ENCODE data around the gene AVPR2. TPM values are rescaled to one million over a fixed set of nuclear protein-coding genes. Genes with fewer than 3 reads are reported as not detected.

The AVPR2 gene
- total and polyA plus RNA-seq, 7 experiments from 2014 or later, result 0.29 TPM; not detected in 6

GRCh38 chrX:153922932-153923857, 18.7 kb downstream of the AVPR2 start:
- Mint-ChIP-seq H3K4me1 (peaks cover 0 to 59% (median 21%) of the 10 kb centered on the region in 7 donors), H3K9me3 (peaks cover 0 to 2% (median 0%) of the 10 kb centered on the region in 11 donors), H3K27ac (peak overlapping the region; percentile 23 to 98 (median 93)), H3K36me3 (peaks cover 0 to 21% (median 0%) of the 10 kb centered on the region in 5 donors), H3K27me3 (no peaks in the 10 kb centered on the region), H3K4me3 (peak overlapping the region; percentile 92 to 98 (median 94))
- Histone ChIP-seq H3K27ac (ENCODE audit: low read depth, low read length) (peak overlapping the region; percentile 98), H3K4me1 (ENCODE audit: control insufficient read depth in 2 of 2, insufficient read depth in 2 of 2, low read length in 2 of 2) (peaks cover 19 to 21% of the 10 kb centered on the region in 2 donors), H3K36me3 (ENCODE audit: control insufficient read depth in 2 of 3, insufficient read depth in 3 of 3, low read length in 3 of 3) (peaks cover 0 to 30% (median 4%) of the 10 kb centered on the region in 3 experiments), H3K4me3 (ENCODE audit: low read length) (peak overlapping the region; percentile 70), H3K27me3 (ENCODE audit: control insufficient read depth in 2 of 2, insufficient read depth in 2 of 2, low read length in 2 of 2) (no peaks in the 10 kb centered on the region), H3K9me3 (ENCODE audit: control insufficient read depth in 2 of 3, low read length in 3 of 3) (no peaks in the 10 kb centered on the region)
- ChIA-PET CTCF (interaction anchor here (1.3 to 13.2 kb wide), 4 partner anchors 17 to 160 kb away, joined by 4 to 168 read pairs (median 17); partner anchors contain the start of gene RENBP), POLR2A (interaction anchor here (0.7 to 17.4 kb wide), 7 partner anchors 8 to 159 kb away, joined by 3 to 384 read pairs (median 4); partner anchors contain the start of genes HCFC1, NAA10, PLXNB3 and RENBP)
- intact Hi-C loops (cut with micrococcal nuclease), result loop anchor here in 1 of 2 donors (10.0 kb wide), 1 partner anchor 572 kb away; the partner anchor contains the start of gene SLC10A3
- no peak for ATAC-seq
- no peak for DNase-seq

DNA sequence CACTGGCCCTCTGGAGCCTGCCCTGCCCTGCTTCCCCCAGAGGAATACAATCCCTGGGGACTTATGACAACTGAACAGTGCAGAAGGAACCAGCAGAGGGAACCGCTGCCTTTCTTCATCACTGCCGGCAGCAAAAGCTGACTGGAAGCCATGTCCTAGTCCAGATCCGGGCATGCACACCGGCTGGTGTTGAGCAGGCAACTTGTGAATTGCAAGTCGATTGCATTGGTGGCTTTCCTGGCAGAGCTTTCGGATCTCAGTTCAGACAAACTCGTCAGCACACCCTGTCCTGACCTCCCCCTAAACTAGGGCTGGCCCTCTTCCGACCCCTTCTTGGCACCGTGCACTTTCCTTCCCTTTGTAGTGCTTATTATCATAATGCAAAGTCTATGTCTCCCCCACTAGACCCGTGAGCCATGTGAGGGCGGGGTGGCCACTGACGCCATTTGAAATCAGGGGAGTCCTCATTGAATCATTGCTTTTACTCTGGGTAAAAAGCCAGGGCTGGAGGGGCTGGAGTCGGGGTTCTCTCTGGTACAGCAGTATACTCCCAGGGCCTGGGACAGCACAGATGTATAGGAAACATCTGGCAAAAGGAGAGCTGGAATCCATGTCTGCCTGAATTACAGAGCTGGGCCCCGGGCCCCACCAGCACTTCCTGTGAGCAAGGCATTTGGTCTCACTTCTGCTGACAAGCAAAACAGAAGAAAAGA, 19.8 kb downstream of the AVPR2 start:
- POLR2A ChIA-PET, result interaction anchor here (1.6 to 17.4 kb wide), 8 partner anchors 14 to 130 kb away, joined by 3 to 384 read pairs (median 20); partner anchors contain the start of genes HCFC1, IDH3G, NAA10 and RENBP
- peaks cover 0 to 68% (median 25%) of the 10 kb centered on the region in 7 donors for H3K4me1 Mint-ChIP-seq
- H3K36me3 Mint-ChIP-seq, result peaks cover 0 to 23% (median 0%) of the 10 kb centered on the region in 5 donors

GRCh38 chrX:153925387-153925738, 20.9 kb downstream of the AVPR2 start:
- Histone ChIP-seq H3K36me3 (ENCODE audit: control insufficient read depth in 2 of 3, insufficient read depth in 3 of 3, low read length in 3 of 3) (peaks cover 0 to 16% (median 0%) of the 10 kb centered on the region in 3 experiments), H3K4me1 (ENCODE audit: control insufficient read depth in 2 of 2, insufficient read depth in 2 of 2, low read length in 2 of 2) (peaks cover 27% of the 10 kb centered on the region in 2 donors), H3K27me3 (ENCODE audit: control insufficient read depth in 2 of 2, insufficient read depth in 2 of 2, low read length in 2 of 2) (no peaks in the 10 kb centered on the region), H3K27ac (ENCODE audit: low read depth, low read length) (peak overlapping the region; percentile 98), H3K4me3 (ENCODE audit: low read length) (peak overlapping the region; percentile 70), H3K9me3 (ENCODE audit: control insufficient read depth in 2 of 3, low read length in 3 of 3) (no peaks in the 10 kb centered on the region)
- intact Hi-C loops (cut with micrococcal nuclease), result loop anchor here (2.0 to 10.0 kb wide), 4 partner anchors 19 to 569 kb away; partner anchors contain the start of genes EMD (in 2 of the 2), SLC10A3 (in 1 of the 2) and SLC6A8 (in 1 of the 2)
- H3K4me3 Mint-ChIP-seq, result peak overlapping the region; percentile 92 to 98 (median 94)
- ChIA-PET CTCF (interaction anchor here (0.6 to 13.2 kb wide), 5 partner anchors 13 to 43 kb away, joined by 3 to 168 read pairs (median 5); partner anchors contain the start of gene RENBP), POLR2A (interaction anchor here (0.7 to 17.4 kb wide), 14 partner anchors 8 to 444 kb away, joined by 3 to 384 read pairs (median 6); partner anchors contain the start of genes HCFC1, IDH3G, NAA10 and RENBP)
- H3K4me1 Mint-ChIP-seq, result peaks cover 0 to 73% (median 24%) of the 10 kb centered on the region in 7 donors
- H3K9me3 Mint-ChIP-seq, result peaks cover 0 to 2% (median 0%) of the 10 kb centered on the region in 11 donors
- H3K27ac Mint-ChIP-seq, result peak overlapping the region; percentile 88 to 98 (median 93)
- ATAC-seq (no peak), DNase-seq (peak in 4 of 9 donors; percentile 41 to 50 (median 43))
- peaks cover 0 to 21% (median 0%) of the 10 kb centered on the region in 5 donors for H3K36me3 Mint-ChIP-seq
- H3K27me3 Mint-ChIP-seq, result no peaks in the 10 kb centered on the region

More for the DNA sequence above, 19.8 kb downstream of the AVPR2 start:
- H3K27ac ChIP-seq (ENCODE audit: low read depth, low read length), result peak overlapping the region; percentile 98
- no peaks in the 10 kb centered on the region for H3K27me3 ChIP-seq (ENCODE audit: control insufficient read depth in 2 of 2, insufficient read depth in 2 of 2, low read length in 2 of 2)
- H3K27me3 Mint-ChIP-seq, result no peaks in the 10 kb centered on the region
- peaks cover 0 to 2% (median 0%) of the 10 kb centered on the region in 11 donors for H3K9me3 Mint-ChIP-seq
- ATAC-seq (no peak), DNase-seq (peak in 7 of 9 donors; percentile 42 to 59 (median 52))
- intact Hi-C loops (cut with micrococcal nuclease), result loop anchor here (1.0 to 10.0 kb wide), 4 partner anchors 18 to 570 kb away; partner anchors contain the start of gene SLC10A3 (in 1 of the 2)
- CTCF ChIA-PET, result interaction anchor here (0.6 to 13.2 kb wide), 6 partner anchors 12 to 810 kb away, joined by 3 to 168 read pairs (median 4); partner anchors contain the start of gene RENBP
- peaks cover 0 to 19% (median 0%) of the 10 kb centered on the region in 3 experiments for H3K36me3 ChIP-seq (ENCODE audit: control insufficient read depth in 2 of 3, insufficient read depth in 3 of 3, low read length in 3 of 3)
- peak overlapping the region; percentile 92 to 98 (median 94) for H3K4me3 Mint-ChIP-seq
- H3K4me1 ChIP-seq (ENCODE audit: control insufficient read depth in 2 of 2, insufficient read depth in 2 of 2, low read length in 2 of 2), result peaks cover 24 to 26% of the 10 kb centered on the region in 2 donors
- H3K9me3 ChIP-seq (ENCODE audit: control insufficient read depth in 2 of 3, low read length in 3 of 3), result no peaks in the 10 kb centered on the region
- H3K27ac Mint-ChIP-seq, result peak overlapping the region; percentile 86 to 98 (median 93)
- H3K4me3 ChIP-seq (ENCODE audit: low read length), result peak overlapping the region; percentile 70

- H3K36me3 Mint-ChIP-seq, result peaks cover 0 to 21% (median 0%) of the 10 kb centered on the region in 5 donors
- ATAC-seq, result peak; percentile 2
- Histone ChIP-seq H3K27me3 (ENCODE audit: control insufficient read depth in 2 of 2, insufficient read depth in 2 of 2, low read length in 2 of 2) (no peaks in the 10 kb centered on the region), H3K4me3 (ENCODE audit: low read length) (peak within 1 kb of the TSS; percentile 81), H3K4me1 (ENCODE audit: control insufficient read depth in 2 of 2, insufficient read depth in 2 of 2, low read length in 2 of 2) (peaks cover 23 to 27% of the 10 kb centered on the region in 2 donors), H3K36me3 (ENCODE audit: control insufficient read depth in 2 of 3, insufficient read depth in 3 of 3, low read length in 3 of 3) (peaks cover 0 to 11% (median 0%) of the 10 kb centered on the region in 3 experiments), H3K27ac (ENCODE audit: low read depth, low read length) (peak within 1 kb of the TSS; percentile 98), H3K9me3 (ENCODE audit: control insufficient read depth in 2 of 3, low read length in 3 of 3) (no peaks in the 10 kb centered on the region)
- peak in 7 of 9 donors; percentile 23 to 72 (median 42) for DNase-seq
- peak within 1 kb of the TSS; percentile 88 to 100 (median 98) for H3K27ac Mint-ChIP-seq
- peak within 1 kb of the TSS; percentile 92 to 98 (median 94) for H3K4me3 Mint-ChIP-seq
- ChIA-PET POLR2A (interaction anchor here (0.7 to 17.4 kb wide), 20 partner anchors 9 to 519 kb away, joined by 3 to 384 read pairs (median 6); partner anchors contain the start of genes HCFC1, IDH3G, NAA10 and RENBP), CTCF (interaction anchor here (1.6 to 13.2 kb wide), 3 partner anchors 15 to 42 kb away, joined by 4 to 168 read pairs (median 27); partner anchors contain the start of gene RENBP)
- H3K27me3 Mint-ChIP-seq, result no peaks in the 10 kb centered on the region
- H3K4me1 Mint-ChIP-seq, result peaks cover 0 to 76% (median 25%) of the 10 kb centered on the region in 7 donors
- peaks cover 0 to 2% (median 0%) of the 10 kb centered on the region in 11 donors for H3K9me3 Mint-ChIP-seq
- intact Hi-C loops (cut with micrococcal nuclease), result loop anchor here (1.0 to 10.0 kb wide), 8 partner anchors 9 to 569 kb away; partner anchors contain the start of genes EMD (in 2 of the 2), NAA10 (in 1 of the 2), SLC10A3 (in 1 of the 2) and SLC6A8 (in 1 of the 2)
Observed at GRCh38 chrX:153925739-153926551, 21.5 kb downstream of the AVPR2 start, which contains the start of gene ARHGAP4. TSS of gene ARHGAP4 (minus strand) at chrX:153926264. CDS start at chrX:153926202, 62 bp downstream.

DNA sequence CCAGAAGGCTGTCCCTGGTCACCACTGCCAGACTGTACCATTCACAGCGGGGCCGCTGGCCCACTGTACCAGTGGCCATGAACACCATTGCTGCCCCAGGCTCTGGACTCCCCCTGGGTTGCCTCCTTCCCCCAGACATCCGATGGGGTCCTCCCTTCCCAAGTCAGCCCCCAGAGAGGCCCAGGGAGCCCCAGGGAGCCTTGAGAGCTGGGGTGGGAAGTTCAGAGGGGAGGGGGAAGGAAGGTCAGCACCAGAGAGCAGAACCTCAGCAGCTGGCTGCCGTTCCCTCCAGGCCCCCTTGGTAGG, 22.0 kb downstream of the AVPR2 start:
- H3K27me3 ChIP-seq (ENCODE audit: control insufficient read depth in 2 of 2, insufficient read depth in 2 of 2, low read length in 2 of 2), result no peaks in the 10 kb centered on the region
- no peak for DNase-seq

More for the DNA sequence above, 22.0 kb downstream of the AVPR2 start:
- intact Hi-C loops (cut with micrococcal nuclease), result loop anchor here (1.0 to 10.0 kb wide), 7 partner anchors 9 to 568 kb away; partner anchors contain the start of genes EMD (in 2 of the 2), NAA10 (in 1 of the 2), SLC10A3 (in 1 of the 2) and SLC6A8 (in 1 of the 2)
- Mint-ChIP-seq H3K4me1 (peaks cover 0 to 79% (median 27%) of the 10 kb centered on the region in 7 donors), H3K4me3 (peak overlapping the region; percentile 89 to 95 (median 92)), H3K9me3 (peaks cover 0 to 2% (median 0%) of the 10 kb centered on the region in 11 donors), H3K27ac (peak overlapping the region; percentile 80 to 100 (median 98)), H3K27me3 (no peaks in the 10 kb centered on the region), H3K36me3 (peaks cover 0 to 23% (median 0%) of the 10 kb centered on the region in 5 donors)
- H3K27ac ChIP-seq (ENCODE audit: low read depth, low read length), result peak overlapping the region; percentile 98
- CTCF ChIA-PET, result interaction anchor here (0.6 to 13.2 kb wide), 5 partner anchors 17 to 562 kb away, joined by 3 to 168 read pairs (median 3); partner anchors contain the start of gene RENBP
- H3K4me3 ChIP-seq (ENCODE audit: low read length), result peak overlapping the region; percentile 81
- POLR2A ChIA-PET, result interaction anchor here (1.0 to 17.4 kb wide), 18 partner anchors 9 to 518 kb away, joined by 3 to 384 read pairs (median 6); partner anchors contain the start of genes HCFC1, IDH3G, NAA10 and RENBP
- H3K4me1 ChIP-seq (ENCODE audit: control insufficient read depth in 2 of 2, insufficient read depth in 2 of 2, low read length in 2 of 2), result peaks cover 22 to 27% of the 10 kb centered on the region in 2 donors
- peaks cover 0 to 6% (median 0%) of the 10 kb centered on the region in 3 experiments for H3K36me3 ChIP-seq (ENCODE audit: control insufficient read depth in 2 of 3, insufficient read depth in 3 of 3, low read length in 3 of 3)
- ATAC-seq, result no peak
- no peaks in the 10 kb centered on the region for H3K9me3 ChIP-seq (ENCODE audit: control insufficient read depth in 2 of 3, low read length in 3 of 3)
